Stimulated activated CD4-positive, alpha-beta T cell treated with anti-CD3 and anti-CD28 coated beads, Interleukin-4, amount 100 ng/mL, for 24 hours (primary cell): ENCODE results near the gene SSTR3.

Experiments used
- DNase-seq: peaks from one replicate; pipeline ENCODE4 v3.0.0-alpha.2; 2020

Gene SSTR3

GRCh38 chr22:37163575-37164504, 48.4 kb downstream of the SSTR3 start:
- DNase-seq, result peak; percentile 74

GRCh38 chr22:37163096-37163489, 49.2 kb downstream of the SSTR3 start:
- no peak for DNase-seq

GRCh38 chr22:37162221-37163095, 49.8 kb downstream of the SSTR3 start:
- peak; percentile 85 for DNase-seq

- peak; percentile 29 for DNase-seq
Measured at GRCh38 chr22:37161443-37161842, 50.8 kb downstream of the SSTR3 start.

GRCh38 chr22:37160027-37160426, 52.2 kb downstream of the SSTR3 start:
- no peak for DNase-seq

- no peak for DNase-seq
Measured at GRCh38 chr22:37158963-37159290, 53.4 kb downstream of the SSTR3 start.

GRCh38 chr22:37157516-37158285, 54.6 kb downstream of the SSTR3 start:
- DNase-seq, result no peak

- DNase-seq, result no peak
Measured at GRCh38 chr22:37156686-37157435, 55.4 kb downstream of the SSTR3 start.

- DNase-seq, result no peak
Measured at GRCh38 chr22:37155971-37156370, 56.3 kb downstream of the SSTR3 start.

GRCh38 chr22:37154925-37155712, 57.2 kb downstream of the SSTR3 start:
- DNase-seq, result no peak
